WTC11 (cell line): Measurements from ENCODE around the gene TIAL1. TPM values are rescaled to one million over a fixed set of nuclear protein-coding genes. Genes with fewer than 3 reads are reported as not detected.

ENCODE experiments used
- ATAC-seq: fragments of 200-7000 bp; cut with Tn5 transposase; 2 replicates; pipeline ENCODE4 v1.10.0; 2021; ENCODE audit warnings: mild to moderate bottlenecking, moderate library complexity
- CTCF ChIA-PET: fragments of 300-600 bp; sonication (Branson Sonifier 250); formaldehyde crosslinking; loops from one replicate; lab custom pipeline; 2021; ENCODE audit warnings: antibody characterized with exemption; lab: Charles Lee
- POLR2A ChIA-PET: fragments of 350-600 bp; sonication (Branson Sonifier 250); formaldehyde crosslinking; loops from one replicate; lab custom pipeline; 2021; ENCODE audit warnings: antibody characterized with exemption; lab: Charles Lee
- DNase-seq: peaks from one replicate; pipeline ENCODE4 v3.0.0; 2021; ENCODE audit warnings: low spot score
- H3K27ac Mint-ChIP-seq: 2 replicates; pipeline ENCODE4 v1.8.0; 2021; ENCODE audit warnings: mixed read lengths
- H3K27me3 Mint-ChIP-seq: 2 replicates; pipeline ENCODE4 v1.8.0; 2021; ENCODE audit warnings: low read depth, mild to moderate bottlenecking, moderate library complexity, mixed read lengths
- H3K36me3 Mint-ChIP-seq: 2 replicates; pipeline ENCODE4 v1.8.0; 2021; ENCODE audit warnings: mixed read lengths
- H3K4me1 Mint-ChIP-seq: 2 replicates; pipeline ENCODE4 v1.8.0; 2022; ENCODE audit warnings: mixed read lengths
- H3K4me3 Mint-ChIP-seq: 2 replicates; pipeline ENCODE4 v1.8.0; 2021; ENCODE audit warnings: mild to moderate bottlenecking, moderate library complexity, mixed read lengths
- H3K9me3 Mint-ChIP-seq: 2 replicates; pipeline ENCODE4 v1.8.0; 2021; ENCODE audit warnings: mixed read lengths
- CBFB ChIP-seq: sonication (generic); formaldehyde crosslinking; IDR thresholded peaks from 2 replicates; pipeline ENCODE4 v1.8.1; 2022; ENCODE audit warnings: mild to moderate bottlenecking, low read depth, missing genetic modification reagents
- CREB1 ChIP-seq: sonication (generic); formaldehyde crosslinking; IDR thresholded peaks from 2 replicates; pipeline ENCODE4 v1.8.0; 2023; ENCODE audit warnings: mild to moderate bottlenecking, missing genetic modification reagents
- CREM ChIP-seq: sonication (generic); formaldehyde crosslinking; IDR thresholded peaks from 2 replicates; pipeline ENCODE4 v1.8.1; 2022; ENCODE audit warnings: mild to moderate bottlenecking, missing genetic modification reagents, moderate library complexity
- FOXJ3 ChIP-seq: sonication (generic); formaldehyde crosslinking; IDR thresholded peaks from 2 replicates; pipeline ENCODE4 v1.9.0; 2021; ENCODE audit warnings: missing genetic modification reagents, mild to moderate bottlenecking, borderline replicate concordance
- FOXK1 ChIP-seq: sonication (generic); formaldehyde crosslinking; IDR thresholded peaks from 2 replicates; pipeline ENCODE4 v1.8.0; 2022; ENCODE audit warnings: mild to moderate bottlenecking, moderate library complexity, missing genetic modification reagents
- FOXP1 ChIP-seq: sonication (generic); formaldehyde crosslinking; IDR thresholded peaks from 2 replicates; pipeline ENCODE4 v1.8.0; 2022; ENCODE audit warnings: missing genetic modification reagents, mild to moderate bottlenecking, moderate library complexity, borderline replicate concordance
- GRHL2 ChIP-seq: fragments of 250-450 bp; sonication (Bioruptor Pico); IDR thresholded peaks from 2 replicates; pipeline ENCODE4 v1.8.0; 2022; ENCODE audit warnings: mild to moderate bottlenecking, moderate library complexity; ENCODE audit not compliant: insufficient replicate concordance, severe bottlenecking
- HMGA2 ChIP-seq: fragments of 250-450 bp; sonication (Bioruptor Pico); IDR thresholded peaks from 2 replicates; pipeline ENCODE4 v1.4.0; 2021; ENCODE audit warnings: mild to moderate bottlenecking, moderate library complexity
- JUN ChIP-seq: sonication (generic); formaldehyde crosslinking; IDR thresholded peaks from 2 replicates; pipeline ENCODE4 v1.8.0; 2023; ENCODE audit warnings: mild to moderate bottlenecking, missing genetic modification reagents
- MYBL2 ChIP-seq: sonication (generic); formaldehyde crosslinking; IDR thresholded peaks from 2 replicates; pipeline ENCODE4 v1.8.1; 2023; ENCODE audit warnings: mild to moderate bottlenecking, moderate library complexity, missing genetic modification reagents
- NR3C1 ChIP-seq: sonication (generic); formaldehyde crosslinking; conservative IDR thresholded peaks from 2 replicates; pipeline ENCODE4 v1.8.1; 2023; ENCODE audit warnings: low read depth, mild to moderate bottlenecking, missing genetic modification reagents
- TCF7 ChIP-seq: sonication (generic); formaldehyde crosslinking; IDR thresholded peaks from 2 replicates; pipeline ENCODE4 v1.8.0; 2022; ENCODE audit warnings: mild to moderate bottlenecking, low read depth, missing genetic modification reagents, moderate library complexity
- TEAD4 ChIP-seq: sonication (generic); formaldehyde crosslinking; IDR thresholded peaks from 2 replicates; pipeline ENCODE4 v1.8.0; 2022; ENCODE audit warnings: mild to moderate bottlenecking, missing genetic modification reagents
- TP53 ChIP-seq: sonication (generic); formaldehyde crosslinking; IDR thresholded peaks from 2 replicates; pipeline ENCODE4 v1.8.1; 2023; ENCODE audit warnings: mild to moderate bottlenecking, missing genetic modification reagents
- ZNF138 ChIP-seq: sonication (generic); formaldehyde crosslinking; conservative IDR thresholded peaks from 2 replicates; pipeline ENCODE4 v1.8.1; 2022; ENCODE audit warnings: mild to moderate bottlenecking, moderate library complexity, missing genetic modification reagents
- ZNF232 ChIP-seq: sonication (generic); formaldehyde crosslinking; IDR thresholded peaks from 2 replicates; pipeline ENCODE4 v1.8.0; 2022; ENCODE audit warnings: mild to moderate bottlenecking, missing genetic modification reagents
- ZNF396 ChIP-seq: fragments of 250-450 bp; sonication (Bioruptor Pico); IDR thresholded peaks from 2 replicates; pipeline ENCODE4 v1.8.0; 2021; ENCODE audit warnings: mild to moderate bottlenecking, moderate library complexity, borderline replicate concordance
- total RNA-seq: library from RNA; stranded (reverse); gene quantifications from 3 replicates; pipeline ENCODE4 v1.2.3, GENCODE V29; 2021
- TF ChIP-seq, protein P1 (sequence below): sonication (generic); formaldehyde crosslinking; IDR thresholded peaks from 2 replicates; pipeline ENCODE4 v1.8.1; 2023; ENCODE audit warnings: mild to moderate bottlenecking, moderate library complexity, missing genetic modification reagents
- TF ChIP-seq, protein P2 (sequence below): sonication (generic); formaldehyde crosslinking; conservative IDR thresholded peaks from 2 replicates; pipeline ENCODE4 v1.8.1; 2023; ENCODE audit warnings: mild to moderate bottlenecking, low read depth, missing genetic modification reagents, moderate library complexity
- TF ChIP-seq, protein P3 (sequence below): sonication (generic); formaldehyde crosslinking; IDR thresholded peaks from 2 replicates; pipeline ENCODE4 v1.8.1; 2022; ENCODE audit warnings: missing genetic modification reagents, borderline replicate concordance
- TF ChIP-seq, protein P4 (sequence below): fragments of 250-450 bp; sonication (Bioruptor Pico); IDR thresholded peaks from 2 replicates; pipeline ENCODE4 v1.9.0; 2021; ENCODE audit warnings: mild to moderate bottlenecking
- TF ChIP-seq, protein P5 (sequence below): fragments of 250-450 bp; sonication (Bioruptor Pico); IDR thresholded peaks from 2 replicates; pipeline ENCODE4 v2.1.2; 2022; ENCODE audit warnings: mild to moderate bottlenecking, moderate library complexity
- TF ChIP-seq, protein P6 (sequence below): sonication (generic); formaldehyde crosslinking; IDR thresholded peaks from 2 replicates; pipeline ENCODE4 v1.8.0; 2022; ENCODE audit warnings: mild to moderate bottlenecking, missing genetic modification reagents
- TF ChIP-seq, protein P7 (sequence below): sonication (generic); formaldehyde crosslinking; IDR thresholded peaks from 2 replicates; pipeline ENCODE4 v1.8.0; 2022; ENCODE audit warnings: mild to moderate bottlenecking, missing genetic modification reagents

The TIAL1 gene
- total RNA-seq, 1 experiment from 2014 or later, result 170 TPM

DNA sequence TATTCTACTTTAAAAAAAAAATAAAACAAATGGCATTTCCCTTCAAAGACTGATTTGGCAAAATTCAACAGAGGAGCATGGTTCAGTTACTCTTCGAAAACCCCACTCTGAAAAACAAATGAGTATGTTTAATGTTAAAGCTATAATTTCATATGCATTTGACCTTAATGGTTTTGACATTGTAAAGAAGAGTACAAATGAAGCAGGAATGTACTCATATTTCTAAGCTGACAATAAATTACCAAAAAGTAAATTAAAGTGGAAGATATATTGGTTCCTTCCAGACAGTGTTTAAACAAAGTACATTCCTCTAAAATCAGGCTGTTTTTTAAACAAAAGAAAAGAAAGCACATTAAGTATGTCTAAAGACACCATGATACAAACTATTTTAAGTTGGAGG, 70.6 kb downstream of the TIAL1 start:
- H3K27ac Mint-ChIP-seq, result no peak overlapping the region
- no peak for DNase-seq
- H3K4me1 Mint-ChIP-seq, result 0 out of 2 replicates have a peak, but pooled peaks cover 2% of the 10 kb centered on the region
- no peak overlapping the region for H3K4me3 Mint-ChIP-seq
- no peaks in the 10 kb centered on the region for H3K36me3 Mint-ChIP-seq
- no peak for TF ChIP-seq FOXK1
- no peak for TF ChIP-seq HMGA2 (CRISPR knock-in tag)
- TF ChIP-seq TP53 (CRISPR knock-in tag), result no peak
- TF ChIP-seq, protein P1, sequence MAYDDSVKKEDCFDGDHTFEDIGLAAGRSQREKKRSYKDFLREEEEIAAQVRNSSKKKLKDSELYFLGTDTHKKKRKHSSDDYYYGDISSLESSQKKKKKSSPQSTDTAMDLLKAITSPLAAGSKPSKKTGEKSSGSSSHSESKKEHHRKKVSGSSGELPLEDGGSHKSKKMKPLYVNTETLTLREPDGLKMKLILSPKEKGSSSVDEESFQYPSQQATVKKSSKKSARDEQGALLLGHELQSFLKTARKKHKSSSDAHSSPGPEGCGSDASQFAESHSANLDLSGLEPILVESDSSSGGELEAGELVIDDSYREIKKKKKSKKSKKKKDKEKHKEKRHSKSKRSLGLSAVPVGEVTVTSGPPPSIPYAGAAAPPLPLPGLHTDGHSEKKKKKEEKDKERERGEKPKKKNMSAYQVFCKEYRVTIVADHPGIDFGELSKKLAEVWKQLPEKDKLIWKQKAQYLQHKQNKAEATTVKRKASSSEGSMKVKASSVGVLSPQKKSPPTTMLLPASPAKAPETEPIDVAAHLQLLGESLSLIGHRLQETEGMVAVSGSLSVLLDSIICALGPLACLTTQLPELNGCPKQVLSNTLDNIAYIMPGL (CRISPR knock-in tag), result no peak
- TF ChIP-seq JUN, result no peak
- TF ChIP-seq ZNF138, result no peak
- no peak for TF ChIP-seq CREB1 (CRISPR knock-in tag)
- no peak for TF ChIP-seq NR3C1 (CRISPR knock-in tag)
- TF ChIP-seq, all 79 proteins: peak for 0
- no peak for ATAC-seq
- ChIA-PET POLR2A (no interaction called here), CTCF (interaction anchor here (1.0 to 2.0 kb wide), 2 partner anchors 12 to 328 kb away, joined by 3 to 5 read pairs; no protein-coding TSS in a partner anchor)
- H3K9me3 Mint-ChIP-seq, result no peaks in the 10 kb centered on the region
- H3K27me3 Mint-ChIP-seq, result no peaks in the 10 kb centered on the region

DNA sequence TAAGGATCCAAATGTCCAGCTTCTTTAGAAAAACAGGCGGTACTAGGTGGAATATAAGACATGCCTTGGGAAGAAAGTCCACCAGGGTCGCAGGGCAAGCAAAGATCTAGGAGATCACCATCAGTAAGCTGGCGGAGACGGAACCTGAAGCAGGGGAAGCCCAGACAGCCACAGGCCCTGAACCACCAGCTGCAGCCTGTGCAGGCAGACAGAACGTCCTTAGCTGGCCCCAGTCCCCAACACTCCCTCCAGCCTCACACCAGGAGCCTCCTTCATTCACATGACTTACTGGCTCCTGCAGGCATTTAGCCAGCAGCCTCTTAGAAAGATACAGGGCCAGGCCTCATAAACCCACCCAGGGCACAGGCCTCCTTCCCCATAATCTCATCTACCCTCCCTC, 71.6 kb downstream of the TIAL1 start:
- no peak for DNase-seq
- no peak for ATAC-seq
- H3K4me1 Mint-ChIP-seq, result peaks cover 4% of the 10 kb centered on the region; the same call in 1 of the 2 replicates
- H3K9me3 Mint-ChIP-seq, result no peaks in the 10 kb centered on the region
- H3K27me3 Mint-ChIP-seq, result no peaks in the 10 kb centered on the region
- ChIA-PET POLR2A (no interaction called here), CTCF (interaction anchor here (1.2 kb wide), 1 partner anchor 327 kb away, joined by 3 read pairs; no protein-coding TSS in a partner anchor)
- H3K27ac Mint-ChIP-seq, result no peak overlapping the region
- no peaks in the 10 kb centered on the region for H3K36me3 Mint-ChIP-seq
- no peak overlapping the region for H3K4me3 Mint-ChIP-seq
- TF ChIP-seq, protein P2, sequence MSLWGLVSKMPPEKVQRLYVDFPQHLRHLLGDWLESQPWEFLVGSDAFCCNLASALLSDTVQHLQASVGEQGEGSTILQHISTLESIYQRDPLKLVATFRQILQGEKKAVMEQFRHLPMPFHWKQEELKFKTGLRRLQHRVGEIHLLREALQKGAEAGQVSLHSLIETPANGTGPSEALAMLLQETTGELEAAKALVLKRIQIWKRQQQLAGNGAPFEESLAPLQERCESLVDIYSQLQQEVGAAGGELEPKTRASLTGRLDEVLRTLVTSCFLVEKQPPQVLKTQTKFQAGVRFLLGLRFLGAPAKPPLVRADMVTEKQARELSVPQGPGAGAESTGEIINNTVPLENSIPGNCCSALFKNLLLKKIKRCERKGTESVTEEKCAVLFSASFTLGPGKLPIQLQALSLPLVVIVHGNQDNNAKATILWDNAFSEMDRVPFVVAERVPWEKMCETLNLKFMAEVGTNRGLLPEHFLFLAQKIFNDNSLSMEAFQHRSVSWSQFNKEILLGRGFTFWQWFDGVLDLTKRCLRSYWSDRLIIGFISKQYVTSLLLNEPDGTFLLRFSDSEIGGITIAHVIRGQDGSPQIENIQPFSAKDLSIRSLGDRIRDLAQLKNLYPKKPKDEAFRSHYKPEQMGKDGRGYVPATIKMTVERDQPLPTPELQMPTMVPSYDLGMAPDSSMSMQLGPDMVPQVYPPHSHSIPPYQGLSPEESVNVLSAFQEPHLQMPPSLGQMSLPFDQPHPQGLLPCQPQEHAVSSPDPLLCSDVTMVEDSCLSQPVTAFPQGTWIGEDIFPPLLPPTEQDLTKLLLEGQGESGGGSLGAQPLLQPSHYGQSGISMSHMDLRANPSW (CRISPR knock-in tag), result no peak
- TF ChIP-seq TEAD4 (CRISPR knock-in tag) (no peak), MYBL2 (CRISPR knock-in tag) (no peak), TP53 (CRISPR knock-in tag) (no peak), CBFB (CRISPR knock-in tag) (no peak), FOXP1 (CRISPR knock-in tag) (no peak), CREM (no peak), TCF7 (CRISPR knock-in tag) (no peak), FOXJ3 (no peak), ZNF232 (CRISPR knock-in tag) (no peak), GRHL2 (CRISPR knock-in tag) (no peak), ZNF396 (CRISPR knock-in tag) (no peak)
- TF ChIP-seq, protein P3, sequence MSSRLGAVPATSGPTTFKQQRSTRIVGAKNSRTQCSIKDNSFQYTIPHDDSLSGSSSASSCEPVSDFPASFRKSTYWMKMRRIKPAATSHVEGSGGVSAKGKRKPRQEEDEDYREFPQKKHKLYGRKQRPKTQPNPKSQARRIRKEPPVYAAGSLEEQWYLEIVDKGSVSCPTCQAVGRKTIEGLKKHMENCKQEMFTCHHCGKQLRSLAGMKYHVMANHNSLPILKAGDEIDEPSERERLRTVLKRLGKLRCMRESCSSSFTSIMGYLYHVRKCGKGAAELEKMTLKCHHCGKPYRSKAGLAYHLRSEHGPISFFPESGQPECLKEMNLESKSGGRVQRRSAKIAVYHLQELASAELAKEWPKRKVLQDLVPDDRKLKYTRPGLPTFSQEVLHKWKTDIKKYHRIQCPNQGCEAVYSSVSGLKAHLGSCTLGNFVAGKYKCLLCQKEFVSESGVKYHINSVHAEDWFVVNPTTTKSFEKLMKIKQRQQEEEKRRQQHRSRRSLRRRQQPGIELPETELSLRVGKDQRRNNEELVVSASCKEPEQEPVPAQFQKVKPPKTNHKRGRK (CRISPR knock-in tag), result no peak
- TF ChIP-seq, protein P4, sequence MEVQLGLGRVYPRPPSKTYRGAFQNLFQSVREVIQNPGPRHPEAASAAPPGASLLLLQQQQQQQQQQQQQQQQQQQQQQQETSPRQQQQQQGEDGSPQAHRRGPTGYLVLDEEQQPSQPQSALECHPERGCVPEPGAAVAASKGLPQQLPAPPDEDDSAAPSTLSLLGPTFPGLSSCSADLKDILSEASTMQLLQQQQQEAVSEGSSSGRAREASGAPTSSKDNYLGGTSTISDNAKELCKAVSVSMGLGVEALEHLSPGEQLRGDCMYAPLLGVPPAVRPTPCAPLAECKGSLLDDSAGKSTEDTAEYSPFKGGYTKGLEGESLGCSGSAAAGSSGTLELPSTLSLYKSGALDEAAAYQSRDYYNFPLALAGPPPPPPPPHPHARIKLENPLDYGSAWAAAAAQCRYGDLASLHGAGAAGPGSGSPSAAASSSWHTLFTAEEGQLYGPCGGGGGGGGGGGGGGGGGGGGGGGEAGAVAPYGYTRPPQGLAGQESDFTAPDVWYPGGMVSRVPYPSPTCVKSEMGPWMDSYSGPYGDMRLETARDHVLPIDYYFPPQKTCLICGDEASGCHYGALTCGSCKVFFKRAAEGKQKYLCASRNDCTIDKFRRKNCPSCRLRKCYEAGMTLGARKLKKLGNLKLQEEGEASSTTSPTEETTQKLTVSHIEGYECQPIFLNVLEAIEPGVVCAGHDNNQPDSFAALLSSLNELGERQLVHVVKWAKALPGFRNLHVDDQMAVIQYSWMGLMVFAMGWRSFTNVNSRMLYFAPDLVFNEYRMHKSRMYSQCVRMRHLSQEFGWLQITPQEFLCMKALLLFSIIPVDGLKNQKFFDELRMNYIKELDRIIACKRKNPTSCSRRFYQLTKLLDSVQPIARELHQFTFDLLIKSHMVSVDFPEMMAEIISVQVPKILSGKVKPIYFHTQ (CRISPR knock-in tag), result no peak
- TF ChIP-seq, protein P5, sequence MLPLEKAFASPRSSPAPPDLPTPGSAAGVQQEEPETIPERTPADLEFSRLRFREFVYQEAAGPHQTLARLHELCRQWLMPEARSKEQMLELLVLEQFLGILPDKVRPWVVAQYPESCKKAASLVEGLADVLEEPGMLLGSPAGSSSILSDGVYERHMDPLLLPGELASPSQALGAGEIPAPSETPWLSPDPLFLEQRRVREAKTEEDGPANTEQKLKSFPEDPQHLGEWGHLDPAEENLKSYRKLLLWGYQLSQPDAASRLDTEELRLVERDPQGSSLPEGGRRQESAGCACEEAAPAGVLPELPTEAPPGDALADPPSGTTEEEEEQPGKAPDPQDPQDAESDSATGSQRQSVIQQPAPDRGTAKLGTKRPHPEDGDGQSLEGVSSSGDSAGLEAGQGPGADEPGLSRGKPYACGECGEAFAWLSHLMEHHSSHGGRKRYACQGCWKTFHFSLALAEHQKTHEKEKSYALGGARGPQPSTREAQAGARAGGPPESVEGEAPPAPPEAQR (CRISPR knock-in tag), result no peak
- TF ChIP-seq, protein P6, sequence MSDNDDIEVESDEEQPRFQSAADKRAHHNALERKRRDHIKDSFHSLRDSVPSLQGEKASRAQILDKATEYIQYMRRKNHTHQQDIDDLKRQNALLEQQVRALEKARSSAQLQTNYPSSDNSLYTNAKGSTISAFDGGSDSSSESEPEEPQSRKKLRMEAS (CRISPR knock-in tag), result no peak
- TF ChIP-seq, protein P7, sequence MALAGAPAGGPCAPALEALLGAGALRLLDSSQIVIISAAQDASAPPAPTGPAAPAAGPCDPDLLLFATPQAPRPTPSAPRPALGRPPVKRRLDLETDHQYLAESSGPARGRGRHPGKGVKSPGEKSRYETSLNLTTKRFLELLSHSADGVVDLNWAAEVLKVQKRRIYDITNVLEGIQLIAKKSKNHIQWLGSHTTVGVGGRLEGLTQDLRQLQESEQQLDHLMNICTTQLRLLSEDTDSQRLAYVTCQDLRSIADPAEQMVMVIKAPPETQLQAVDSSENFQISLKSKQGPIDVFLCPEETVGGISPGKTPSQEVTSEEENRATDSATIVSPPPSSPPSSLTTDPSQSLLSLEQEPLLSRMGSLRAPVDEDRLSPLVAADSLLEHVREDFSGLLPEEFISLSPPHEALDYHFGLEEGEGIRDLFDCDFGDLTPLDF (CRISPR knock-in tag), result no peak
